Mucosa of descending colon (tissue), 3 donors: ENCODE results near the gene HMX1. TPM values are rescaled to one million over a fixed set of nuclear protein-coding genes. Genes with fewer than 3 reads are reported as not detected.

ENCODE experiments used
- ATAC-seq: fragments of 200-7000 bp; cut with Tn5 transposase; one replicate; pipeline ENCODE4 v1.9.1; 2020; ENCODE audit warnings: mild to moderate bottlenecking, moderate library complexity
- DNase-seq, 3 donors: peaks; one replicate each; pipeline ENCODE4 v3.0.0-alpha.2; 2020
- H3K36me3 ChIP-seq: fragments of 200-600 bp; one replicate; pipeline ENCODE4 v1.8.0; 2021; ENCODE audit warnings: low read depth, mild to moderate bottlenecking
- H3K4me1 ChIP-seq: fragments of 200-600 bp; one replicate; pipeline ENCODE4 v1.8.0; 2021; ENCODE audit warnings: low read depth, mild to moderate bottlenecking
- H3K4me3 ChIP-seq: fragments of 200-600 bp; one replicate; pipeline ENCODE4 v1.8.0; 2021; ENCODE audit warnings: mild to moderate bottlenecking
- H3K9me3 ChIP-seq: fragments of 200-600 bp; one replicate; pipeline ENCODE4 v1.8.0; 2021; ENCODE audit warnings: mild to moderate bottlenecking
- CTCF ChIP-seq: fragments of 200-600 bp; IDR thresholded peaks from one replicate; pipeline ENCODE4 v1.8.0; 2022; ENCODE audit warnings: antibody characterized with exemption, mild to moderate bottlenecking
- intact Hi-C, 2 donors: fragments of 100-400 bp; cut with DNase I in 1 of 2; cut with micrococcal nuclease in 1 of 2; formaldehyde crosslinking; loops; one replicate each; pipeline versions ENCODE4 v1.11.0 to v1.11.1; 2022; cut with DNase I, micrococcal nuclease
- total RNA-seq, 3 donors: library from RNA; stranded (reverse); fragmentation: NEBNext Ultra II Directional in 2 of 3; extraction: Animal tissue kit (Norgen Biotek cat#: 25700) in 2 of 3; gene quantifications; one replicate each; pipeline versions ENCODE4 v1.2.1 to v1.2.4, GENCODE V29; 2021 to 2023
- donor health status: DM: no; HTN: no; CAD: no; lungs with moderate emphysema.
- donor health status: DM: no; HTN: no; CAD: no.
- donor health status: DM: no; HTN: yes; CAD: no.

The HMX1 gene
- total RNA-seq, 3 donors from 2014 or later = 0.19 TPM; not detected in 2

GRCh38 chr4:8876982-8877779 is 5.5 kb upstream of the HMX1 start:
- Histone ChIP-seq H3K4me3 (no peak overlapping the region), H3K9me3 (no peaks in the 10 kb centered on the region), H3K36me3 (no peaks in the 10 kb centered on the region), H3K4me1 (no peaks in the 10 kb centered on the region)
- ATAC-seq = no peak
- TF ChIP-seq CTCF = no peak
- no peak for DNase-seq
- intact Hi-C loops = no loop called here

DNA sequence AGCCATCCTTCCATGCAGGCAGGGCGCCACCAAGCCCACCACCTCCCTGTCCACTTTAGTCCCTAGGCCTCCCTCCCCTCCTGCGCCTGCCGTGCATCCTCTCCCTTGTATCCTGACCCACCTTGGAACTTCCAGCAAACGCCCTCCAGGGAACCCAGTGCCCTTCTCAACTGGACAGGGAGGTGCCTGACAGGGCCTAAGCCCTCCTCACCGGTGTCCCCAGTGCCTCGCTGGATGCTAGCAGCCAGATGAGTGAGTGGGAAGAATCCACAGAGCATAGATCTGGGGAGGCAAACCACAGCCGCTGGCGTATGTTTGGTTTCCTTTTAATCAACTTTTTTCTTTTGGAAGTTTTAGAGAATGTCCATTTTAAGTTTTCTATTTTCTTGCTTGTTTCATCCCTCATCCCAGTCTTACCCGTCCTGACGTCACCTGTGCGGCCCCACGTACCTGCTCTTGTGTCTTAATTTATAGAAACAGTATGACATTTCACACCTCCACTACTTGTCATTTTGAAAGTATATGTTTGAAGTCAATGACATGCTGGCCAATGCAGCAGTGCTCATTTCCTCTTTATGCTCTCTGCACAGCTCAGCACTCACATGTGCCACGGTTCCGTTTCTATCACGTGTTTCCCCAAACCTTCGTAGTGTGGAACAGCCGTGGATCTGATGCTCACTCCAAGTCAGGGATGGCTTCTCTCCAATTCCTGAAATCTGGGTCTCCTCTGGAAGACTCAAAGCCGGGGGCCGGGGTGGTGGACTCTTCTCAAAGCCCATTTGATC is 3.4 kb upstream of the HMX1 start:
- Histone ChIP-seq H3K4me3 (no peak overlapping the region), H3K36me3 (no peaks in the 10 kb centered on the region), H3K9me3 (no peaks in the 10 kb centered on the region), H3K4me1 (no peaks in the 10 kb centered on the region)
- intact Hi-C loops = no loop called here
- DNase-seq (no peak), ATAC-seq (no peak)
- TF ChIP-seq CTCF = no peak

DNA sequence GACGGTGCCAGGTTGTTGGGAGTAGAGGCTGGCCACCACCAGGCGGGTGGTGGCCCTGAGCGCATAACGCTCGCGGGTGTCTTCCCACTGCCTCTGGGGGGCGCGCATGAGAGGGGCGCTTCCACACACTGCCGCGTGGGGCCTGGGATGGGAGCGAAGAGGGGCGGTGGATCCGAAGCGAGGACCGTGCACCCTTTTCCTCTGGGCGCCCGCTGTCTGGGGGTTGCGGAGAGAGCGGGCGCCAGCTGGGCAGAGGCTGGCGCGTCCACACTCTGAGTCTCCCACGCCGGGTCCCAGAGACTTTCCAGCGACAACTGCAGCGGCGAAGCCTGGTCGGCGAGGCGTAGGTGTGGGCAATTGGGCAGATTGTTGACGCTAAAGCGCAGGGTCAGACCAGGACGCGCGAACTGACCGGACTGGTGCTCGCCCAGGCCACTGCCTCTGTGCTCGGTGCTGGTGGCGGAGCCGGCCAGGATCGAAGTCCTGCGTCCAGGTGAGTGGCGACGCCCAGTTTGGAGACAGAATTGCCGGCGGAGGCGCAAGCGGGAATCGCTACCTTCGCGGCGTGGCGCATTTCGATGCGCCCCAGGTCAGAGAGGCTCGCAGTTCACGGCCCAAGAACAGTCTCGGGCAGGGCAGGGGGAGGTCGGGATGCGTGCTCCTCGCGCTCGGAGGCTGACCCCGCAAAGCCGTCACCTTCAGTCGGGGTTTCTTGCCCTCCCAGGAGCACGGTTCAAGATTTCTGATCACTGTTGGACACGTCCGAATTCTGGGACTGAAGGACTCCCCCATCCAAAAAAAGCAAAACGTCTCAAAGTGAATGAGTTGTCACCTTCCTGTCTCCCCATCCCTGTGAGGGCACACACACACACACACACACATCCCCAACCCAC is 2.6 kb upstream of the HMX1 start:
- no peaks in the 10 kb centered on the region for H3K36me3 ChIP-seq
- ATAC-seq = no peak
- no peaks in the 10 kb centered on the region for H3K9me3 ChIP-seq
- intact Hi-C loops = no loop called here
- H3K4me3 ChIP-seq = no peak overlapping the region
- no peak for TF ChIP-seq CTCF
- no peaks in the 10 kb centered on the region for H3K4me1 ChIP-seq
- DNase-seq = no peak

DNA sequence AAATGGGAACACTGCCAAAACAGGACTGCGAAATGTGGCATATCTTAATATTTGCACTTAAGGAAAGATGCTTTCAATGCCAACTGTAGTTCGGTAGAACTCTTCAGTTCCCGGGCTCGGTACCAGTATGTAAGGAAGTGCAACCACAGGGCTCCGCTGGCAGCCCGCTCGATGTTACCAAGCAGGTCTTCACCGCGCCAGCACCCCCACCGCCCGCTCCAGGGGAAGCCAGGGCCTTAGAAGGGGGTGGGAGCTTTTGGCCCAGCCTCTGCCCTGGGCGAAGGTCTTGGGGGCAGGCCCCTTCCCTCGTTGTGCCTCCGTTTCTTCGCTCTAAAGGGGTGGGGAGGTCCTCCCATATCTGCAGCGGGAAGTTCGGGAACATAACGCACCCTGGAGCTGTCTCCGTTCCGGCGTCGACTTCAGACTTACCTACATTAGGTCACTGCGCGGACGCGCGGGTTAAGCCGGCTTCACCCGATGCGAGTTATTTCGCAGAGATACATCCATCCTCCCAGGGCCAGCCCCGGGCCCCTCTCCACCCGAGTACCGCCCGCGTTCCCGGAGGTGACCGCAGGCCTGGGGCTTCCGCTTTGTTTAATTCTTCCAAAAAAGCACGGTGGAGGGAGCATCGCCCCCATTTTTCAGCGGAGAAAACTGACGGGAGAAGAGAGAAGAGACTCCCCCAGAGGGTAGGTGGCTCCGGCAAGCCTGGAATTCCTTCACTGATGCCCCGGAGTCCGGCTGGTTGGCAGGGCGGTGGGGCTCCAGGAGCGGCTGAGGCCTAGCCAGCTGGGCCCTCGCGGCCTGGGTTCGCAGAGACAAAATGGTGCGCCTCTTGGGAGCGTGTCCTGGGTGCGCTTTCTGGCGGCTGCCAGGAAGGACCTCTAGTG is 1.0 kb upstream of the HMX1 start:
- ATAC-seq = no peak
- TF ChIP-seq CTCF = no peak
- no peak for DNase-seq
- Histone ChIP-seq H3K9me3 (no peaks in the 10 kb centered on the region), H3K36me3 (no peaks in the 10 kb centered on the region), H3K4me3 (no peak overlapping the region), H3K4me1 (no peaks in the 10 kb centered on the region)
- intact Hi-C loops = no loop called here
